H1 (cell line): Measurements from ENCODE around the gene TSEN34. TPM values are rescaled to one million over a fixed set of nuclear protein-coding genes. Genes with fewer than 3 reads are reported as not detected.

Source experiments
- CTCF ChIA-PET: fragments of 300-600 bp; sonication (Branson Sonifier 250); formaldehyde crosslinking; loops from one replicate; lab custom pipeline; 2021; ENCODE audit not compliant: partially characterized antibody; lab: Charles Lee
- POLR2A ChIA-PET: fragments of 300-600 bp; sonication (Branson Sonifier 250); formaldehyde crosslinking; loops from one replicate; lab custom pipeline; 2021; ENCODE audit warnings: inconsistent platforms; ENCODE audit not compliant: partially characterized antibody; lab: Charles Lee
- DNase-seq, 2 experiments: peaks; one replicate each; pipeline versions ENCODE4 v3.0.0 to v3.0.0-alpha.2; 2010 to 2022; ENCODE audit warnings: low spot score in 2 of 2, low read depth in 1 of 2, mixed read lengths in 1 of 2
- FAIRE-seq: peaks from 2 replicates; lab custom pipeline; 2011; peaks lifted over from hg19 to GRCh38; lab: Jason Lieb, UNC
- H2AFZ ChIP-seq: 2 replicates; pipeline ENCODE4 v1.8.1; 2012; ENCODE audit warnings: low read length, inconsistent platforms
- H2AK5ac ChIP-seq: 2 replicates; pipeline ENCODE4 v1.6.1; 2013; ENCODE audit warnings: low read depth, low read length
- H2BK120ac ChIP-seq: replicated peaks from 2 replicates; pipeline ENCODE3; 2013; ENCODE audit warnings: low read depth, low read length, inconsistent platforms
- H2BK12ac ChIP-seq: 2 replicates; pipeline ENCODE4 v1.6.1; 2013; ENCODE audit warnings: low read depth, low read length
- H2BK15ac ChIP-seq: 2 replicates; pipeline ENCODE4 v1.6.1; 2013; ENCODE audit warnings: low read length
- H2BK20ac ChIP-seq: 2 replicates; pipeline ENCODE4 v1.6.1; 2013; ENCODE audit warnings: low read length
- H2BK5ac ChIP-seq: 2 replicates; pipeline ENCODE4 v1.6.1; 2013; ENCODE audit warnings: low read depth, low read length
- H3K14ac ChIP-seq: 2 replicates; pipeline ENCODE4 v1.6.1; 2013; ENCODE audit warnings: inconsistent platforms; ENCODE audit not compliant: insufficient read length
- H3K18ac ChIP-seq: 2 replicates; pipeline ENCODE4 v1.6.1; 2013; ENCODE audit warnings: low read length; ENCODE audit errors: extremely low read depth
- H3K23ac ChIP-seq: 2 replicates; pipeline ENCODE4 v1.6.1; 2013; ENCODE audit warnings: inconsistent platforms; ENCODE audit not compliant: insufficient read length
- H3K23me2 ChIP-seq: 2 replicates; pipeline ENCODE4 v1.6.1; 2013; ENCODE audit warnings: low read depth, low read length
- H3K27ac ChIP-seq: 2 replicates; pipeline ENCODE4 v1.6.1; 2011; ENCODE audit warnings: low read depth, low read length, inconsistent platforms
- H3K27me3 ChIP-seq, 4 experiments: replicated peaks in 1 of 4; 1 replicate in 1 of 4; 2 replicates in 3 of 4; pipeline versions ENCODE4 v1.6.1 to v1.8.1; 2011 to 2013; ENCODE audit warnings: low read length in 3 of 4, mild to moderate bottlenecking in 3 of 4, inconsistent platforms in 2 of 4, mixed read lengths in 2 of 4, moderate library complexity in 1 of 4; ENCODE audit not compliant: control insufficient read depth in 3 of 4, insufficient read depth in 3 of 4; ENCODE audit errors: extremely low read depth in 1 of 4
- H3K36me3 ChIP-seq, 4 experiments: 2 replicates each; pipeline versions ENCODE4 v1.6.1 to v1.8.1; 2011 to 2013; ENCODE audit warnings: mild to moderate bottlenecking in 4 of 4, low read length in 3 of 4, moderate library complexity in 2 of 4, control low read depth in 1 of 4, inconsistent platforms in 1 of 4; ENCODE audit not compliant: insufficient read depth in 4 of 4, control insufficient read depth in 2 of 4
- H3K4ac ChIP-seq: replicated peaks from 2 replicates; pipeline ENCODE3; 2013; ENCODE audit warnings: low read length, low read depth, mixed read lengths, inconsistent platforms; ENCODE audit not compliant: insufficient read length
- H3K4me1 ChIP-seq, 4 experiments: replicated peaks in 1 of 4; 1 replicate in 1 of 4; 2 replicates in 3 of 4; pipeline versions ENCODE4 v1.6.1 to v1.8.1; 2011 to 2013; ENCODE audit warnings: low read length in 3 of 4, inconsistent platforms in 2 of 4, mixed read lengths in 1 of 4; ENCODE audit not compliant: insufficient read depth in 4 of 4, control insufficient read depth in 3 of 4
- H3K4me2 ChIP-seq, 2 experiments: 2 replicates each; pipeline versions ENCODE4 v1.6.1 to v1.8.1; 2011 to 2013; ENCODE audit warnings: low read depth in 2 of 2, low read length in 2 of 2, control low read depth in 1 of 2, inconsistent platforms in 1 of 2, mild to moderate bottlenecking in 1 of 2; ENCODE audit not compliant: insufficient read depth in 1 of 2
- H3K4me3 ChIP-seq, 4 experiments: fragments of 200-600, 300-600 bp in 1 of 4; sonication (generic), shearing (Covaris generic), sonication (Bioruptor Twin) in 1 of 4; 2 replicates each; pipeline versions ENCODE4 v1.5.1 to v1.8.1; 2011 to 2016; ENCODE audit warnings: low read length in 4 of 4, low read depth in 3 of 4, control low read depth in 2 of 4, inconsistent platforms in 2 of 4, mild to moderate bottlenecking in 2 of 4, mixed read lengths in 1 of 4, moderate library complexity in 1 of 4; ENCODE audit not compliant: insufficient read depth in 2 of 4; ENCODE audit errors: extremely low read depth in 1 of 4
- H3K56ac ChIP-seq: replicated peaks from 2 replicates; pipeline ENCODE3; 2013; ENCODE audit warnings: low read depth, mild to moderate bottlenecking, mixed read lengths, low read length, inconsistent platforms; ENCODE audit not compliant: insufficient read length
- H3K79me1 ChIP-seq: 2 replicates; pipeline ENCODE4 v1.6.1; 2013; ENCODE audit warnings: low read depth, low read length, control low read depth
- H3K79me2 ChIP-seq, 2 experiments: 2 replicates each; pipeline versions ENCODE4 v1.6.1 to v1.8.1; 2012 to 2013; ENCODE audit warnings: low read length in 2 of 2, mild to moderate bottlenecking in 2 of 2, inconsistent platforms in 1 of 2; ENCODE audit not compliant: insufficient read depth in 2 of 2, control insufficient read depth in 1 of 2
- H3K9ac ChIP-seq, 4 experiments: replicated peaks in 1 of 4; 1 replicate in 1 of 4; 2 replicates in 3 of 4; pipeline versions ENCODE4 v1.6.1 to v1.8.1; 2011 to 2013; ENCODE audit warnings: low read depth in 3 of 4, low read length in 3 of 4, control low read depth in 2 of 4, mild to moderate bottlenecking in 2 of 4, moderate library complexity in 2 of 4, inconsistent platforms in 1 of 4; ENCODE audit errors: extremely low read depth in 1 of 4
- H3K9me3 ChIP-seq, 2 experiments: 2 replicates each; pipeline versions ENCODE4 v1.6.1 to v1.8.1; 2012 to 2013; ENCODE audit warnings: mild to moderate bottlenecking in 2 of 2, moderate library complexity in 2 of 2, control low read depth in 1 of 2, inconsistent platforms in 1 of 2, low read depth in 1 of 2, low read length in 1 of 2, mixed read lengths in 1 of 2; ENCODE audit not compliant: insufficient read depth in 2 of 2
- H4K20me1 ChIP-seq, 2 experiments: replicated peaks in 1 of 2; 2 replicates each; pipeline versions ENCODE3 to v1.8.1; 2011 to 2013; ENCODE audit warnings: inconsistent platforms in 2 of 2, low read length in 2 of 2, mild to moderate bottlenecking in 1 of 2; ENCODE audit not compliant: insufficient read depth in 2 of 2, control insufficient read depth in 1 of 2
- H4K5ac ChIP-seq: 2 replicates; pipeline ENCODE4 v1.6.1; 2013; ENCODE audit warnings: low read length, low read depth, mixed read lengths, inconsistent platforms; ENCODE audit not compliant: insufficient read length
- H4K8ac ChIP-seq: 2 replicates; pipeline ENCODE4 v1.8.0; 2013; ENCODE audit warnings: mild to moderate bottlenecking, moderate library complexity, low read length, inconsistent platforms; ENCODE audit not compliant: insufficient read depth; ENCODE audit errors: extremely low read depth
- H4K91ac ChIP-seq: replicated peaks from 2 replicates; pipeline ENCODE3; 2013; ENCODE audit warnings: low read length, mixed read lengths, inconsistent platforms; ENCODE audit not compliant: insufficient read length
- JUND ChIP-seq: IDR thresholded peaks from 2 replicates; pipeline ENCODE4 v1.6.1; 2011; ENCODE audit warnings: mild to moderate bottlenecking, improper control_type of control experiment, low read length
- WGBS, 2 experiments: shearing (Covaris generic) in 1 of 2; methylation state at CpG; one replicate each; pipeline versions ENCODE4 v1.1.6 to v1.1.7; 2013 to 2015; ENCODE audit warnings: low lambda C conversion rate in 2 of 2, mixed read lengths in 2 of 2, inconsistent platforms in 1 of 2, low coverage in 1 of 2, missing lambda C conversion rate in 1 of 2; ENCODE audit not compliant: insufficient replicate concordance in 2 of 2, insufficient coverage in 1 of 2, insufficient read length in 1 of 2; ENCODE audit errors: extremely low coverage in 1 of 2, missing lambda C conversion rate in 1 of 2; 5-methylcytosine and 5-hydroxymethylcytosine counted together
- polyA plus RNA-seq, 7 experiments: library from polyadenylated mRNA; depleted of rRNA in 3 of 7; stranded (reverse) in 5 of 7; unstranded in 2 of 7; fragments of >200 nt in 5 of 7; fragments of 200-250 nt in 2 of 7; gene quantifications; 1 replicate in 5 of 7; 2 replicates in 1 of 7; 4 replicates in 1 of 7; pipeline versions ENCODE4 v1.2.1 to v1.2.3, GENCODE V29; 2011 to 2013; ENCODE audit warnings: missing spikeins in 2 of 7, mixed read lengths in 2 of 7
- total RNA-seq: library from RNA; stranded (reverse); fragmentation: NEBNext Ultra II Directional; extraction: Animal tissue kit (Norgen Biotek cat#: 25700); gene quantifications from 2 replicates; pipeline ENCODE4 v1.2.1, GENCODE V29; 2021

The TSEN34 gene
- total and polyA plus RNA-seq, 2 of the 8 experiments (the other 6 are each of a cell fraction or from before 2014, with no cell fraction given): 22.5 to 52.3 TPM

- Histone ChIP-seq H2BK5ac (no peak overlapping the region), H3K79me1 (no peaks in the 10 kb centered on the region), H3K27me3 (no peaks in the 10 kb centered on the region), H4K91ac (no peak overlapping the region), H3K14ac (no peak overlapping the region), H3K79me2 (no peaks in the 10 kb centered on the region), H3K18ac (no peak overlapping the region), H4K20me1 (peaks cover 7 to 9% of the 10 kb centered on the region in 2 experiments), H2BK15ac (no peak overlapping the region), H2BK20ac (no peak overlapping the region), H3K36me3 (peaks cover 0 to 3% (median 0%) of the 10 kb centered on the region in 4 experiments; a peak in 3 of 8 replicates), H2BK120ac (no peak overlapping the region), H3K27ac (no peak overlapping the region), H3K9me3 (no peaks in the 10 kb centered on the region), H2BK12ac (no peak overlapping the region), H2AFZ (no peak overlapping the region), H4K5ac (no peak overlapping the region), H3K23me2 (no peaks in the 10 kb centered on the region; the same call in 1 of the 2 replicates), H2AK5ac (no peak overlapping the region), H3K9ac (no peak overlapping the region), H3K56ac (no peak overlapping the region), H3K4me3 (no peak overlapping the region), H3K4ac (no peak overlapping the region), H3K23ac (no peak overlapping the region), H4K8ac (no peak overlapping the region), H3K4me1 (peaks cover 0 to 7% (median 3%) of the 10 kb centered on the region in 4 experiments; a peak in 6 of 7 replicates), H3K4me2 (no peak overlapping the region; a peak in 1 of 4 replicates)
- WGBS, 2 experiments: 91% methylated on average over 20 of the region's 25 CpGs; no CpG with 5 or more reads in 1 of the 2 experiments
- DNase-seq (no peak), FAIRE-seq (no peak)
- POLR2A ChIA-PET: interaction anchor here (0.7 to 6.7 kb wide), 14 partner anchors 9 to 242 kb away, joined by 3 to 55 read pairs (median 6); partner anchors contain the start of genes CNOT3, LENG1, MBOAT7 and RPS9
- CTCF ChIA-PET: interaction anchor here (0.6 to 2.6 kb wide), 8 partner anchors 10 to 1286 kb away, joined by 3 to 8 read pairs (median 6); partner anchors contain the start of genes LENG1 and RPS9
- TF ChIP-seq JUND: no peak
Measured at GRCh38 chr19:54173951-54174834, 16.9 kb upstream of the TSEN34 start.
